CD4-positive, alpha-beta T cell treated with Interleukin-17A for 4 hours (primary cell): ENCODE results near the gene DLGAP3.

Experiments used
- DNase-seq: peaks from one replicate; pipeline ENCODE4 v3.0.0-alpha.2; 2020; ENCODE audit warnings: mixed read lengths

DLGAP3 gene

GRCh38 chr1:34928066-34928696 lies 1.3 kb downstream of the DLGAP3 start:
- no peak for DNase-seq

- no peak for DNase-seq
Measured at GRCh38 chr1:34927316-34927715, 2.1 kb downstream of the DLGAP3 start.

GRCh38 chr1:34926894-34927293 lies 2.6 kb downstream of the DLGAP3 start:
- DNase-seq = no peak

- DNase-seq = no peak
Measured at GRCh38 chr1:34926156-34926555, 3.3 kb downstream of the DLGAP3 start.

- no peak for DNase-seq
Measured at GRCh38 chr1:34925730-34926129, 3.7 kb downstream of the DLGAP3 start.

GRCh38 chr1:34924759-34925555 lies 4.5 kb downstream of the DLGAP3 start:
- DNase-seq = peak; percentile 58

GRCh38 chr1:34923490-34923889 lies 6.0 kb downstream of the DLGAP3 start:
- DNase-seq = no peak

GRCh38 chr1:34918977-34919561 lies 10.4 kb downstream of the DLGAP3 start:
- no peak for DNase-seq

- no peak for DNase-seq
Measured at GRCh38 chr1:34918386-34918976, 11.0 kb downstream of the DLGAP3 start.

GRCh38 chr1:34917017-34917416 lies 12.4 kb downstream of the DLGAP3 start:
- DNase-seq = no peak

- DNase-seq = no peak
Measured at GRCh38 chr1:34916104-34916503, 13.3 kb downstream of the DLGAP3 start.

- no peak for DNase-seq
Measured at GRCh38 chr1:34915521-34915920, 13.9 kb downstream of the DLGAP3 start.

- DNase-seq = no peak
Measured at GRCh38 chr1:34914958-34915357, 14.5 kb downstream of the DLGAP3 start.

- no peak for DNase-seq
Measured at GRCh38 chr1:34911465-34911864, 18.0 kb downstream of the DLGAP3 start.

GRCh38 chr1:34910425-34910824 lies 19.0 kb downstream of the DLGAP3 start:
- no peak for DNase-seq

- no peak for DNase-seq
Measured at GRCh38 chr1:34908369-34908768, 21.1 kb downstream of the DLGAP3 start.

GRCh38 chr1:34907487-34908090 lies 21.9 kb downstream of the DLGAP3 start:
- no peak for DNase-seq

GRCh38 chr1:34906756-34907155 lies 22.7 kb downstream of the DLGAP3 start:
- no peak for DNase-seq

GRCh38 chr1:34906222-34906621 lies 23.2 kb downstream of the DLGAP3 start:
- no peak for DNase-seq

- no peak for DNase-seq
Measured at GRCh38 chr1:34905098-34905459, 24.4 kb downstream of the DLGAP3 start.

- DNase-seq = no peak
Measured at GRCh38 chr1:34904236-34905097, 25.0 kb downstream of the DLGAP3 start.

GRCh38 chr1:34901919-34902318 lies 27.5 kb downstream of the DLGAP3 start:
- no peak for DNase-seq
